WERI-Rb-1 (cell line): ENCODE measurements around the gene NMT2.

ENCODE experiments used
- DNase-seq: peaks from one replicate; pipeline ENCODE4 v3.0.0-alpha.2; 2020
- H3K27ac ChIP-seq: fragments of 250-450 bp; sonication (Bioruptor Pico); 2 replicates; pipeline ENCODE4 v1.5.1; 2020; ENCODE audit warnings: mild to moderate bottlenecking, moderate library complexity
- H3K27me3 ChIP-seq: fragments of 250-450 bp; sonication (Bioruptor Pico); 2 replicates; pipeline ENCODE4 v1.5.1; 2021; ENCODE audit warnings: mild to moderate bottlenecking, low read depth, moderate library complexity; ENCODE audit not compliant: insufficient read depth, severe bottlenecking
- H3K36me3 ChIP-seq: fragments of 250-450 bp; sonication (Bioruptor Pico); 2 replicates; pipeline ENCODE4 v1.5.1; 2020; ENCODE audit warnings: mild to moderate bottlenecking, moderate library complexity
- H3K4me3 ChIP-seq: 2 replicates; pipeline ENCODE4 v1.5.1; 2011; ENCODE audit warnings: low read depth, mild to moderate bottlenecking, control low read depth, low read length
- H3K9me3 ChIP-seq: fragments of 250-450 bp; sonication (Bioruptor Pico); 2 replicates; pipeline ENCODE4 v1.5.1; 2021; ENCODE audit warnings: mild to moderate bottlenecking, moderate library complexity; ENCODE audit not compliant: severe bottlenecking
- CTCF ChIP-seq: IDR thresholded peaks from 2 replicates; pipeline ENCODE4 v1.5.1; 2011; ENCODE audit warnings: low read depth, mild to moderate bottlenecking, control low read depth, inconsistent platforms, low read length

The NMT2 gene

GRCh38 chr10:15175587-15175986 lies 7.1 kb upstream of the NMT2 start:
- no peaks in the 10 kb centered on the region for H3K9me3 ChIP-seq
- H3K27ac ChIP-seq, result no peak overlapping the region
- no peak for TF ChIP-seq CTCF
- no peaks in the 10 kb centered on the region for H3K27me3 ChIP-seq
- DNase-seq, result no peak
- no peak overlapping the region for H3K4me3 ChIP-seq
- no peaks in the 10 kb centered on the region for H3K36me3 ChIP-seq

DNA sequence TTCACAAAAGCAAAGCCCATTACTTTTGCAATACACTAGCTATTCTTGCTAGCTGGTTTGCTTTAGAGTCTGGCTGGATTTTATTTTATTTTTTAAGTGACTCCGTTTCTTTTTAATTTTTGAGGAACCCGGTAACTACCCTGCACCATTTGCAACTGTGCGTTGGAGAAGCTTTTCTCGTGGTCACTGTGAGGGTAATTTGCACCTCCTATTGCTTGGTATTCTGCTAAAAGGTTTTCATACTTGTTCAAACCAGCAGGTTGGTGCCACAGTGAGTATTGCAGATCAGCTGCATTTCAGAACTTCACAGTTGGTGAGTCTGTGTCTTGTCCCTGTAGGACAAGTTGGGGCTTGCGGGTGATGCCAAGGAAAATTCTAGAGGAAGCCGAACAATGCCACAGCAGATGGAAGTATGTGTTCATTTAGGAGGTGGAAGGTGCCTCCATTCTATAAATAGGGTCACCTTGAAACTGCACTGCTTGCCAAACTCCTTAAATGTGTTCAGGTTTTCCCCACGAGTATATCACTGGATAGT lies 3.9 kb upstream of the NMT2 start:
- no peaks in the 10 kb centered on the region for H3K36me3 ChIP-seq
- DNase-seq, result no peak
- no peaks in the 10 kb centered on the region for H3K27me3 ChIP-seq
- no peaks in the 10 kb centered on the region for H3K9me3 ChIP-seq
- H3K4me3 ChIP-seq, result no peak overlapping the region
- no peak overlapping the region for H3K27ac ChIP-seq
- TF ChIP-seq CTCF, result no peak

- no peak for DNase-seq
- H3K4me3 ChIP-seq, result no peak overlapping the region
- H3K27ac ChIP-seq, result no peak overlapping the region
Observed at GRCh38 chr10:15169555-15170401, 1.3 kb upstream of the NMT2 start.

DNA sequence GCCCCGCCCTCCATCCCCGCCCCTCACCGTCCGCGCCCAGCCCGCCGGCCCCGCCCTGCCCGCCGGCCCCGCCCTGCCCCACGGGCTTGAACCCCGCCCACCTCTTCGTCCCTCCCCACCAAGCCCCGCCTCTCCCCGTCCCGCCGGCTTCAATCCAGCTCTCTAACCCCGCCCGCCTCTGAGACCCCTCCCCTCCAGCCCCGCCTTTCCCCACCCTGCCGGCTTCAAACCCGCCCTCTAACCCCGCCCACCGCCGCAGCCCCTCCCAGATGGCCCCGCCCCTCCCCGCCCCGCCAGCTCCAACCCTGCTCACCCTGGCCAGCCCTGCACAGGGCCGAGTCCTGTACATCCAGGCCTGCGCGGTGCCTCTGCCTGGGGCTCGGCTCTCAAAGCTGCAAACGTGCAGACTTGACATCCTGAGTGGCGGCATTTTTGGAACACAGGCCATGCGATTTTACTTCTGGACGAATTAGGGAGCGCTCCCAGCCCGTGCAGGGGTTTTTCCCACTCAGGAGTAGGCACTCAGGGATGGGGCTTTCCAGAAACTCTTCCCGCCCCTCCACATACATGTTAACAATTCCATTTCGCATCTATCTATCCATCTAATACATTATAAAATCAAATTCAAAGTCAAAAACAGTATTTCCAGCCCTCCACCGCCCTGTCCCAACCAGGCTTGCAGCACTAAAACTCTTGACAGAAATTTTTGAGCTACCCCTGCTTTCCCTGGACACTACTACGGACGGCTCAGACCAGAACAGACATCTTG lies 477 bp upstream of the NMT2 start:
- peak; percentile 90 for DNase-seq
- no peaks in the 10 kb centered on the region for H3K27me3 ChIP-seq
- H3K27ac ChIP-seq, result no peak overlapping the region
- no peaks in the 10 kb centered on the region for H3K36me3 ChIP-seq
- peak overlapping the region; percentile 29; the same call in 1 of the 2 replicates for H3K4me3 ChIP-seq
- no peak for TF ChIP-seq CTCF
- H3K9me3 ChIP-seq, result no peaks in the 10 kb centered on the region

More at GRCh38 chr10:15169555-15170401, 1.3 kb upstream of the NMT2 start:
- no peaks in the 10 kb centered on the region for H3K36me3 ChIP-seq
- H3K27me3 ChIP-seq, result no peaks in the 10 kb centered on the region
- no peaks in the 10 kb centered on the region for H3K9me3 ChIP-seq
- TF ChIP-seq CTCF, result no peak

DNA sequence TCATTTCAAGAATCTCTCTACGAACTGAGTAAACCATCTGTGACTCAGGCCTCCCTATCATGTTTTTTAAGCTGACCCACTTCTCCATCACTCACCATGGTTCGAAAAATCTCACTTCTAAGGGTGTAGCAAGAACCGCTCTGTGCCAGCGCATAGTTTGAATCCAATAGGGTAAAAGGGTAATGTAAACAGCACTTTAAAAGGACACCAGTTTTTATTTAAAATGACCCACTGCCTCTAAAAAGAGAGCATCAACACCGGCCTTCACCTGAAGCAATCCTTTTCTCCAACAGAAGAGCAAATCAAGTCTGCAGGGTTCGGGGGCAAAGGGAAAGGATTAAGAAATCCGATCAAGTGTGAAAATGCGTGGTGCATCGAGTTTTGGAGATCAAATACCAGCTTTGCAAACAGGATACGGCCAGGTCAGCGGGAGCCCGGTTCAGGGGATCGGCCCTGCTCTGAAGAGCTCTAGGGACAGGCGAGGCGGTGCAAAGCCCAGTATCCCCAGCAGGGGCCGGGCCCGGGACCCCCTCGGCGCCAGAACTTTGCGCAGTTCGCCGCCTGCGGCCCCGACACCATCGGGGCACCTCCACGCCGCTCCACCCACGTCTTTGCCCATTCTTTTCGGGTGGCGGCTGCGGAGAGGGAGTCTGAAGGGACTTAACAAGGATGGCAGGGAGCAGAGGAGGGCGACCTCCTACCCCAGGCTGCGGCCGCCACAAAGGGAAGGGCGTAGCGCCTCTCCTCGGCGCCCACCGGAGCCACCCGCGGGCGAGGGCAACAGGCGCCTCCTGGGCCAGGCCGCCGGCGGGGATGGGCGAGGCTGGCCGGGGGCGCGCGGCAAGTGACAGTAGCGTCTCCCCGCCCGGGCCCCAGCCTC lies 842 bp downstream of the NMT2 start:
- H3K9me3 ChIP-seq, result no peaks in the 10 kb centered on the region
- peak overlapping the region; percentile 76 for H3K4me3 ChIP-seq
- H3K27ac ChIP-seq, result peak overlapping the region; percentile 80
- no peaks in the 10 kb centered on the region for H3K36me3 ChIP-seq
- peak; percentile 47 for DNase-seq
- peak; percentile 32; the same call in 1 of the 2 replicates for TF ChIP-seq CTCF
- H3K27me3 ChIP-seq, result no peaks in the 10 kb centered on the region
